ENCODE data around the gene SRPK1.

DNA sequence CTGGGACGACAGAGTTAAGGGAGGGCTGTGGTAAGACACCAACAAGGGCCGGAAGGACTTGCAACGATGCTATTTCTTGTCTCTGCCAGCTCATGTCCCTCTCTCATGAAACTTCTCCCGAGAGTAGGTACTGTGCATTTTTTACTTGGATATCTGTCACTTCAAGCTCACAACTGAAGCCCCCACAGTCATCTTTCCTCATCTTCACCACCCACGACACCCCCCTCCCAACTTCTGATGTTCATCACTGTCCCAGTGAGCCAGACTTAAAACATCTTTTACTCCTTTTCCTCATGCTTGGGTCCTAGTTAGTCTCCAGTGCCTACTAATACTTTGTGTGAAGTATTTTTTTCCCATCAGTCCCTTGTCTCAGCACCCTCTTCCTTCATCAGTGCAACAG, 34.6 kb upstream of the SRPK1 start:
- TF ChIP-seq, protein P1, sequence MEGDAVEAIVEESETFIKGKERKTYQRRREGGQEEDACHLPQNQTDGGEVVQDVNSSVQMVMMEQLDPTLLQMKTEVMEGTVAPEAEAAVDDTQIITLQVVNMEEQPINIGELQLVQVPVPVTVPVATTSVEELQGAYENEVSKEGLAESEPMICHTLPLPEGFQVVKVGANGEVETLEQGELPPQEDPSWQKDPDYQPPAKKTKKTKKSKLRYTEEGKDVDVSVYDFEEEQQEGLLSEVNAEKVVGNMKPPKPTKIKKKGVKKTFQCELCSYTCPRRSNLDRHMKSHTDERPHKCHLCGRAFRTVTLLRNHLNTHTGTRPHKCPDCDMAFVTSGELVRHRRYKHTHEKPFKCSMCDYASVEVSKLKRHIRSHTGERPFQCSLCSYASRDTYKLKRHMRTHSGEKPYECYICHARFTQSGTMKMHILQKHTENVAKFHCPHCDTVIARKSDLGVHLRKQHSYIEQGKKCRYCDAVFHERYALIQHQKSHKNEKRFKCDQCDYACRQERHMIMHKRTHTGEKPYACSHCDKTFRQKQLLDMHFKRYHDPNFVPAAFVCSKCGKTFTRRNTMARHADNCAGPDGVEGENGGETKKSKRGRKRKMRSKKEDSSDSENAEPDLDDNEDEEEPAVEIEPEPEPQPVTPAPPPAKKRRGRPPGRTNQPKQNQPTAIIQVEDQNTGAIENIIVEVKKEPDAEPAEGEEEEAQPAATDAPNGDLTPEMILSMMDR (IDR thresholded peaks at IDR 0.05), result no peak
- TF ChIP-seq POLR2AphosphoS5 (IDR thresholded peaks at IDR 0.05) (no peak), POLR2A (IDR thresholded peaks at IDR 0.05) (no peak), EP300 (IDR thresholded peaks at IDR 0.05) (no peak)

Measured in sigmoid colon (tissue), 4 donors.